H1 (cell line): ENCODE data around the gene AGBL4. TPM values are rescaled to one million over a fixed set of nuclear protein-coding genes. Genes with fewer than 3 reads are reported as not detected.

Experiments
- CTCF ChIA-PET: fragments of 300-600 bp; sonication (Branson Sonifier 250); formaldehyde crosslinking; loops from one replicate; lab custom pipeline; 2021; ENCODE audit not compliant: partially characterized antibody; lab: Charles Lee
- POLR2A ChIA-PET: fragments of 300-600 bp; sonication (Branson Sonifier 250); formaldehyde crosslinking; loops from one replicate; lab custom pipeline; 2021; ENCODE audit warnings: inconsistent platforms; ENCODE audit not compliant: partially characterized antibody; lab: Charles Lee
- DNase-seq, 2 experiments: peaks; one replicate each; pipeline versions ENCODE4 v3.0.0 to v3.0.0-alpha.2; 2010 to 2022; ENCODE audit warnings: low spot score in 2 of 2, low read depth in 1 of 2, mixed read lengths in 1 of 2
- FAIRE-seq: peaks from 2 replicates; lab custom pipeline; 2011; peaks lifted over from hg19 to GRCh38; lab: Jason Lieb, UNC
- H2AFZ ChIP-seq: 2 replicates; pipeline ENCODE4 v1.8.1; 2012; ENCODE audit warnings: low read length, inconsistent platforms
- H2AK5ac ChIP-seq: 2 replicates; pipeline ENCODE4 v1.6.1; 2013; ENCODE audit warnings: low read depth, low read length
- H2BK120ac ChIP-seq: replicated peaks from 2 replicates; pipeline ENCODE3; 2013; ENCODE audit warnings: low read depth, low read length, inconsistent platforms
- H2BK12ac ChIP-seq: 2 replicates; pipeline ENCODE4 v1.6.1; 2013; ENCODE audit warnings: low read depth, low read length
- H2BK15ac ChIP-seq: 2 replicates; pipeline ENCODE4 v1.6.1; 2013; ENCODE audit warnings: low read length
- H2BK20ac ChIP-seq: 2 replicates; pipeline ENCODE4 v1.6.1; 2013; ENCODE audit warnings: low read length
- H2BK5ac ChIP-seq: 2 replicates; pipeline ENCODE4 v1.6.1; 2013; ENCODE audit warnings: low read depth, low read length
- H3K14ac ChIP-seq: 2 replicates; pipeline ENCODE4 v1.6.1; 2013; ENCODE audit warnings: inconsistent platforms; ENCODE audit not compliant: insufficient read length
- H3K18ac ChIP-seq: 2 replicates; pipeline ENCODE4 v1.6.1; 2013; ENCODE audit warnings: low read length; ENCODE audit errors: extremely low read depth
- H3K23ac ChIP-seq: 2 replicates; pipeline ENCODE4 v1.6.1; 2013; ENCODE audit warnings: inconsistent platforms; ENCODE audit not compliant: insufficient read length
- H3K23me2 ChIP-seq: 2 replicates; pipeline ENCODE4 v1.6.1; 2013; ENCODE audit warnings: low read depth, low read length
- H3K27ac ChIP-seq: 2 replicates; pipeline ENCODE4 v1.6.1; 2011; ENCODE audit warnings: low read depth, low read length, inconsistent platforms
- H3K27me3 ChIP-seq, 4 experiments: replicated peaks in 1 of 4; 1 replicate in 1 of 4; 2 replicates in 3 of 4; pipeline versions ENCODE4 v1.6.1 to v1.8.1; 2011 to 2013; ENCODE audit warnings: low read length in 3 of 4, mild to moderate bottlenecking in 3 of 4, inconsistent platforms in 2 of 4, mixed read lengths in 2 of 4, moderate library complexity in 1 of 4; ENCODE audit not compliant: control insufficient read depth in 3 of 4, insufficient read depth in 3 of 4; ENCODE audit errors: extremely low read depth in 1 of 4
- H3K36me3 ChIP-seq, 4 experiments: 2 replicates each; pipeline versions ENCODE4 v1.6.1 to v1.8.1; 2011 to 2013; ENCODE audit warnings: mild to moderate bottlenecking in 4 of 4, low read length in 3 of 4, moderate library complexity in 2 of 4, control low read depth in 1 of 4, inconsistent platforms in 1 of 4; ENCODE audit not compliant: insufficient read depth in 4 of 4, control insufficient read depth in 2 of 4
- H3K4ac ChIP-seq: replicated peaks from 2 replicates; pipeline ENCODE3; 2013; ENCODE audit warnings: low read length, low read depth, mixed read lengths, inconsistent platforms; ENCODE audit not compliant: insufficient read length
- H3K4me1 ChIP-seq, 4 experiments: replicated peaks in 1 of 4; 1 replicate in 1 of 4; 2 replicates in 3 of 4; pipeline versions ENCODE4 v1.6.1 to v1.8.1; 2011 to 2013; ENCODE audit warnings: low read length in 3 of 4, inconsistent platforms in 2 of 4, mixed read lengths in 1 of 4; ENCODE audit not compliant: insufficient read depth in 4 of 4, control insufficient read depth in 3 of 4
- H3K4me2 ChIP-seq, 2 experiments: 2 replicates each; pipeline versions ENCODE4 v1.6.1 to v1.8.1; 2011 to 2013; ENCODE audit warnings: low read depth in 2 of 2, low read length in 2 of 2, control low read depth in 1 of 2, inconsistent platforms in 1 of 2, mild to moderate bottlenecking in 1 of 2; ENCODE audit not compliant: insufficient read depth in 1 of 2
- H3K4me3 ChIP-seq, 4 experiments: fragments of 200-600, 300-600 bp in 1 of 4; sonication (generic), shearing (Covaris generic), sonication (Bioruptor Twin) in 1 of 4; 2 replicates each; pipeline versions ENCODE4 v1.5.1 to v1.8.1; 2011 to 2016; ENCODE audit warnings: low read length in 4 of 4, low read depth in 3 of 4, control low read depth in 2 of 4, inconsistent platforms in 2 of 4, mild to moderate bottlenecking in 2 of 4, mixed read lengths in 1 of 4, moderate library complexity in 1 of 4; ENCODE audit not compliant: insufficient read depth in 2 of 4; ENCODE audit errors: extremely low read depth in 1 of 4
- H3K56ac ChIP-seq: replicated peaks from 2 replicates; pipeline ENCODE3; 2013; ENCODE audit warnings: low read depth, mild to moderate bottlenecking, mixed read lengths, low read length, inconsistent platforms; ENCODE audit not compliant: insufficient read length
- H3K79me1 ChIP-seq: 2 replicates; pipeline ENCODE4 v1.6.1; 2013; ENCODE audit warnings: low read depth, low read length, control low read depth
- H3K79me2 ChIP-seq, 2 experiments: 2 replicates each; pipeline versions ENCODE4 v1.6.1 to v1.8.1; 2012 to 2013; ENCODE audit warnings: low read length in 2 of 2, mild to moderate bottlenecking in 2 of 2, inconsistent platforms in 1 of 2; ENCODE audit not compliant: insufficient read depth in 2 of 2, control insufficient read depth in 1 of 2
- H3K9ac ChIP-seq, 4 experiments: replicated peaks in 1 of 4; 1 replicate in 1 of 4; 2 replicates in 3 of 4; pipeline versions ENCODE4 v1.6.1 to v1.8.1; 2011 to 2013; ENCODE audit warnings: low read depth in 3 of 4, low read length in 3 of 4, control low read depth in 2 of 4, mild to moderate bottlenecking in 2 of 4, moderate library complexity in 2 of 4, inconsistent platforms in 1 of 4; ENCODE audit errors: extremely low read depth in 1 of 4
- H3K9me3 ChIP-seq, 2 experiments: 2 replicates each; pipeline versions ENCODE4 v1.6.1 to v1.8.1; 2012 to 2013; ENCODE audit warnings: mild to moderate bottlenecking in 2 of 2, moderate library complexity in 2 of 2, control low read depth in 1 of 2, inconsistent platforms in 1 of 2, low read depth in 1 of 2, low read length in 1 of 2, mixed read lengths in 1 of 2; ENCODE audit not compliant: insufficient read depth in 2 of 2
- H4K20me1 ChIP-seq, 2 experiments: replicated peaks in 1 of 2; 2 replicates each; pipeline versions ENCODE3 to v1.8.1; 2011 to 2013; ENCODE audit warnings: inconsistent platforms in 2 of 2, low read length in 2 of 2, mild to moderate bottlenecking in 1 of 2; ENCODE audit not compliant: insufficient read depth in 2 of 2, control insufficient read depth in 1 of 2
- H4K5ac ChIP-seq: 2 replicates; pipeline ENCODE4 v1.6.1; 2013; ENCODE audit warnings: low read length, low read depth, mixed read lengths, inconsistent platforms; ENCODE audit not compliant: insufficient read length
- H4K8ac ChIP-seq: 2 replicates; pipeline ENCODE4 v1.8.0; 2013; ENCODE audit warnings: mild to moderate bottlenecking, moderate library complexity, low read length, inconsistent platforms; ENCODE audit not compliant: insufficient read depth; ENCODE audit errors: extremely low read depth
- H4K91ac ChIP-seq: replicated peaks from 2 replicates; pipeline ENCODE3; 2013; ENCODE audit warnings: low read length, mixed read lengths, inconsistent platforms; ENCODE audit not compliant: insufficient read length
- BACH1 ChIP-seq: IDR thresholded peaks from 2 replicates; pipeline ENCODE4 v1.6.1; 2012; ENCODE audit warnings: low read length, improper control_type of control experiment
- CBX8 ChIP-seq: fragments of 300-800, 300-1000 bp; sonication (generic); IDR thresholded peaks from 2 replicates; pipeline ENCODE4 v1.7.1; 2016; ENCODE audit warnings: low read depth, low read length, borderline replicate concordance
- CREB1 ChIP-seq: IDR thresholded peaks from 2 replicates; pipeline ENCODE4 v1.6.1; 2012; ENCODE audit warnings: inconsistent platforms
- E2F6 ChIP-seq: IDR thresholded peaks from 2 replicates; pipeline ENCODE4 v1.6.1; 2012; ENCODE audit warnings: inconsistent platforms
- GABPA ChIP-seq: IDR thresholded peaks from 2 replicates; pipeline ENCODE4 v1.6.1; 2011; ENCODE audit warnings: mild to moderate bottlenecking, low read length, moderate library complexity, borderline replicate concordance; ENCODE audit not compliant: insufficient read depth
- GTF2F1 ChIP-seq: IDR thresholded peaks from 2 replicates; pipeline ENCODE4 v1.6.1; 2012; ENCODE audit warnings: low read depth, low read length, improper control_type of control experiment, borderline replicate concordance
- HDAC2 ChIP-seq, 2 experiments: fragments of 300-600 bp in 1 of 2; sonication (generic) in 1 of 2; IDR thresholded peaks; 2 replicates each; pipeline ENCODE4 v1.6.1; 2011 to 2012; ENCODE audit warnings: low read depth in 2 of 2, low read length in 2 of 2, mild to moderate bottlenecking in 2 of 2, moderate library complexity in 2 of 2, borderline replicate concordance in 1 of 2, inconsistent platforms in 1 of 2
- HDAC6 ChIP-seq: IDR thresholded peaks from one replicate; pipeline ENCODE4 v1.7.1; 2012; ENCODE audit warnings: low read depth, mild to moderate bottlenecking, inconsistent platforms, low read length, moderate library complexity
- KDM1A ChIP-seq: fragments of 200-600, 300-600 bp; sonication (generic); IDR thresholded peaks from 2 replicates; pipeline ENCODE4 v1.7.1; 2016; ENCODE audit warnings: mild to moderate bottlenecking, low read length, borderline replicate concordance
- KDM5A ChIP-seq: fragments of 200-600 bp; IDR thresholded peaks from 2 replicates; pipeline ENCODE4 v1.7.1; 2012; ENCODE audit warnings: mild to moderate bottlenecking, low read length, inconsistent platforms, mixed read lengths
- NANOG ChIP-seq: IDR thresholded peaks from 2 replicates; pipeline ENCODE4 v1.6.1; 2011; ENCODE audit warnings: low read length, low read depth, mild to moderate bottlenecking, inconsistent platforms; ENCODE audit not compliant: insufficient read depth, poor library complexity, severe bottlenecking
- NRF1 ChIP-seq: IDR thresholded peaks from 2 replicates; pipeline ENCODE4 v1.6.1; 2011; ENCODE audit warnings: mild to moderate bottlenecking, low read depth, low read length, improper control_type of control experiment
- POU5F1 ChIP-seq: IDR thresholded peaks from 2 replicates; pipeline ENCODE4 v1.6.1; 2011; ENCODE audit warnings: low read depth, mild to moderate bottlenecking, low read length, moderate library complexity
- SIX5 ChIP-seq: IDR thresholded peaks from 2 replicates; pipeline ENCODE4 v1.6.1; 2011; ENCODE audit warnings: mild to moderate bottlenecking, low read depth, low read length
- WGBS, 2 experiments: shearing (Covaris generic) in 1 of 2; methylation state at CpG; one replicate each; pipeline versions ENCODE4 v1.1.6 to v1.1.7; 2013 to 2015; ENCODE audit warnings: low lambda C conversion rate in 2 of 2, mixed read lengths in 2 of 2, inconsistent platforms in 1 of 2, low coverage in 1 of 2, missing lambda C conversion rate in 1 of 2; ENCODE audit not compliant: insufficient replicate concordance in 2 of 2, insufficient coverage in 1 of 2, insufficient read length in 1 of 2; ENCODE audit errors: extremely low coverage in 1 of 2, missing lambda C conversion rate in 1 of 2; 5-methylcytosine and 5-hydroxymethylcytosine counted together
- polyA plus RNA-seq, 7 experiments: library from polyadenylated mRNA; depleted of rRNA in 3 of 7; stranded (reverse) in 5 of 7; unstranded in 2 of 7; fragments of >200 nt in 5 of 7; fragments of 200-250 nt in 2 of 7; gene quantifications; 1 replicate in 5 of 7; 2 replicates in 1 of 7; 4 replicates in 1 of 7; pipeline versions ENCODE4 v1.2.1 to v1.2.3, GENCODE V29; 2011 to 2013; ENCODE audit warnings: missing spikeins in 2 of 7, mixed read lengths in 2 of 7
- total RNA-seq: library from RNA; stranded (reverse); fragmentation: NEBNext Ultra II Directional; extraction: Animal tissue kit (Norgen Biotek cat#: 25700); gene quantifications from 2 replicates; pipeline ENCODE4 v1.2.1, GENCODE V29; 2021

Gene AGBL4
- total and polyA plus RNA-seq, 2 of the 8 experiments (the other 6 are each of a cell fraction or from before 2014, with no cell fraction given), result 0.41 to 0.45 TPM

- H3K4me2 ChIP-seq, result no peak overlapping the region
- no peak for TF ChIP-seq GABPA
- TF ChIP-seq GTF2F1, result no peak
- no peak for TF ChIP-seq E2F6
- TF ChIP-seq KDM1A, result no peak
- no peak for TF ChIP-seq HDAC6
- TF ChIP-seq NRF1, result no peak
- TF ChIP-seq HDAC2 (IDR thresholded peaks at IDR 0.05; ENCODE audit: borderline replicate concordance in 1 of 2, low read depth in 2 of 2, low read length in 2 of 2), result no peak
- no peak for TF ChIP-seq CREB1
- TF ChIP-seq KDM5A, result no peak
- no peak for TF ChIP-seq SIX5
- TF ChIP-seq BACH1, result no peak
- no peak for TF ChIP-seq NANOG
- TF ChIP-seq CBX8, result no peak
- no peak for TF ChIP-seq POU5F1
- no peaks in the 10 kb centered on the region for H3K79me2 ChIP-seq
- H3K4ac ChIP-seq, result no peak overlapping the region
- H3K9me3 ChIP-seq, result peaks cover 61 to 67% of the 10 kb centered on the region in 2 experiments
- no peak overlapping the region for H3K18ac ChIP-seq
- H2BK120ac ChIP-seq, result no peak overlapping the region
- POLR2A ChIA-PET, result no interaction called here
- no peak overlapping the region for H2BK20ac ChIP-seq
- WGBS, 2 experiments, result 97% methylated on average over 3 of the region's 3 CpGs; no CpG with 5 or more reads in 1 of the 2 experiments
- H3K27me3 ChIP-seq, result no peaks in the 10 kb centered on the region
- H3K56ac ChIP-seq, result no peak overlapping the region
- H3K4me3 ChIP-seq, result no peak overlapping the region; a peak in 1 of 8 replicates
- H2BK5ac ChIP-seq, result no peak overlapping the region
- no peak overlapping the region for H2AK5ac ChIP-seq
- H2BK15ac ChIP-seq, result no peak overlapping the region
- no peak overlapping the region for H2AFZ ChIP-seq
- no peak overlapping the region for H3K14ac ChIP-seq
- H4K8ac ChIP-seq, result no peak overlapping the region
- no peak overlapping the region for H3K9ac ChIP-seq
- no peak overlapping the region for H4K5ac ChIP-seq
- FAIRE-seq, result no peak
- H3K4me1 ChIP-seq, result no peaks in the 10 kb centered on the region
- no peak overlapping the region for H4K91ac ChIP-seq
- no peaks in the 10 kb centered on the region for H3K23me2 ChIP-seq
- H4K20me1 ChIP-seq, result no peaks in the 10 kb centered on the region
- DNase-seq, result no peak
- no peak overlapping the region for H3K27ac ChIP-seq
- H3K36me3 ChIP-seq, result no peaks in the 10 kb centered on the region
- no peak overlapping the region for H2BK12ac ChIP-seq
- H3K23ac ChIP-seq, result no peak overlapping the region
- CTCF ChIA-PET, result no interaction called here
- H3K79me1 ChIP-seq, result no peaks in the 10 kb centered on the region
Measured at GRCh38 chr1:49686107-49686506, 337.6 kb downstream of the AGBL4 start.
